Stimulated activated CD8-positive, alpha-beta memory T cell treated with anti-CD3 and anti-CD28 coated beads, Interleukin-4, amount 100 ng/mL, for 24 hours (primary cell): Measurements from ENCODE around the gene AP1M1.
A peak's percentile ranks its signal among the peaks of the same experiment; 100 is the strongest.
"Not testable (repeated sequence)": the region's sequence is repeated elsewhere in the genome, so short reads cannot be mapped to it uniquely, and the experiment has no call there.

Experiments
- DNase-seq: peaks from one replicate; pipeline ENCODE4 v3.0.0-alpha.2; 2020; ENCODE audit warnings: low read depth

AP1M1 gene

GRCh38 chr19:16263141-16263761, 65.5 kb downstream of the AP1M1 start:
- no peak for DNase-seq

GRCh38 chr19:16265205-16265604, 67.5 kb downstream of the AP1M1 start:
- no peak for DNase-seq

GRCh38 chr19:16265890-16266585, 68.3 kb downstream of the AP1M1 start:
- DNase-seq, result no peak

GRCh38 chr19:16266586-16266942, 68.9 kb downstream of the AP1M1 start:
- peak; percentile 31 for DNase-seq

- peak; percentile 26 for DNase-seq
These were observed 71.1 kb downstream of the AP1M1 start for GRCh38 chr19:16268676-16269319.

- DNase-seq, result no peak
These were observed 75.2 kb downstream of the AP1M1 start for GRCh38 chr19:16272945-16273344.

GRCh38 chr19:16274447-16274846, 76.7 kb downstream of the AP1M1 start:
- no peak for DNase-seq

- no peak for DNase-seq
These were observed 82.6 kb downstream of the AP1M1 start for GRCh38 chr19:16280306-16280705.

- DNase-seq, result no peak
These were observed 84.0 kb downstream of the AP1M1 start for GRCh38 chr19:16281743-16282142.

GRCh38 chr19:16283210-16284061, 85.7 kb downstream of the AP1M1 start:
- peak; percentile 71 for DNase-seq

GRCh38 chr19:16284505-16284904, 86.8 kb downstream of the AP1M1 start:
- no peak for DNase-seq

GRCh38 chr19:16285079-16285478, 87.4 kb downstream of the AP1M1 start:
- not testable (repeated sequence) for DNase-seq

GRCh38 chr19:16285769-16286498, 88.2 kb downstream of the AP1M1 start:
- no peak for DNase-seq

GRCh38 chr19:16288544-16288943, 90.8 kb downstream of the AP1M1 start:
- no peak for DNase-seq

- no peak for DNase-seq
These were observed 91.9 kb downstream of the AP1M1 start for GRCh38 chr19:16289594-16289993.

- no peak for DNase-seq
These were observed 93.0 kb downstream of the AP1M1 start for GRCh38 chr19:16290692-16291091.

GRCh38 chr19:16293118-16294091, 95.7 kb downstream of the AP1M1 start:
- no peak for DNase-seq

GRCh38 chr19:16295057-16295456, 97.3 kb downstream of the AP1M1 start:
- no peak for DNase-seq
